Lower leg skin (tissue), 4 donors: ENCODE measurements around the gene ADGRV1. TPM values are rescaled to one million over a fixed set of nuclear protein-coding genes. Genes with fewer than 3 reads are reported as not detected.

Source experiments
- DNase-seq, 2 donors: peaks; one replicate each; pipeline ENCODE4 v3.0.0-alpha.2; 2019; ENCODE audit warnings: low spot score in 2 of 2
- H3K4me3 ChIP-seq: fragments of 200-600 bp; sonication (generic); 2 replicates; pipeline ENCODE4 v1.5.1; 2017; ENCODE audit warnings: mild to moderate bottlenecking, low read depth; ENCODE audit not compliant: poor library complexity, severe bottlenecking
- CTCF ChIP-seq, 3 donors: fragments of 450-650 bp; IDR thresholded peaks; one replicate each; pipeline ENCODE4 v1.5.1; 2016; ENCODE audit warnings: antibody characterized with exemption in 3 of 3, mild to moderate bottlenecking in 3 of 3, moderate library complexity in 2 of 3
- POLR2A ChIP-seq, 2 donors: fragments of 450-650 bp; IDR thresholded peaks; one replicate each; pipeline ENCODE4 v1.6.1; 2016 to 2017; ENCODE audit warnings: antibody characterized with exemption in 2 of 2, mild to moderate bottlenecking in 1 of 2, moderate library complexity in 1 of 2
- WGBS, 2 donors: methylation state at CpG; one replicate each; pipeline ENCODE4 v1.1.5; 2018; 5-methylcytosine and 5-hydroxymethylcytosine counted together
- intact Hi-C: fragments of 100-400 bp; cut with DNase I; formaldehyde crosslinking; loops from one replicate; pipeline ENCODE4 v1.15.0; 2023; ENCODE audit warnings: low total_unique reads
- total RNA-seq, 4 donors: library from RNA; depleted of rRNA; stranded (reverse); fragments of >200 nt; gene quantifications; one replicate each; pipeline ENCODE4 v1.1.0, GENCODE V29; 2016

The ADGRV1 gene
- total RNA-seq, 4 donors from 2014 or later, result 1.2 to 4.0 (median 2.7) TPM

- no peak for DNase-seq
- 73 to 80% methylated on average over 2 of the region's 2 CpGs for WGBS, 2 donors
- TF ChIP-seq CTCF (IDR thresholded peaks at IDR 0.05) (no peak), POLR2A (IDR thresholded peaks at IDR 0.05) (no peak)
- intact Hi-C loops, result no loop called here
- no peak overlapping the region for H3K4me3 ChIP-seq
These were observed 74.2 kb downstream of the ADGRV1 start for GRCh38 chr5:90632791-90633190.

GRCh38 chr5:90636948-90637347 is 78.4 kb downstream of the ADGRV1 start:
- intact Hi-C loops, result no loop called here
- 0 to 4% methylated on average over 1 of the region's 1 CpG for WGBS, 2 donors
- no peak for TF ChIP-seq POLR2A (IDR thresholded peaks at IDR 0.05)
- TF ChIP-seq CTCF (IDR thresholded peaks at IDR 0.05), result no peak
- H3K4me3 ChIP-seq, result no peak overlapping the region
- DNase-seq, result no peak

GRCh38 chr5:90637731-90638130 is 79.1 kb downstream of the ADGRV1 start:
- WGBS, 2 donors, result 81 to 82% methylated on average over 3 of the region's 3 CpGs
- TF ChIP-seq CTCF (IDR thresholded peaks at IDR 0.05) (no peak), POLR2A (IDR thresholded peaks at IDR 0.05) (no peak)

GRCh38 chr5:90638878-90639277 is 80.3 kb downstream of the ADGRV1 start:
- TF ChIP-seq POLR2A (IDR thresholded peaks at IDR 0.05), result no peak
- TF ChIP-seq CTCF (IDR thresholded peaks at IDR 0.05), result no peak
- H3K4me3 ChIP-seq, result no peak overlapping the region
- no peak for DNase-seq
- intact Hi-C loops, result no loop called here
- 70 to 81% methylated on average over 6 of the region's 6 CpGs for WGBS, 2 donors

More at GRCh38 chr5:90637731-90638130, 79.1 kb downstream of the ADGRV1 start:
- H3K4me3 ChIP-seq, result no peak overlapping the region
- intact Hi-C loops, result no loop called here
- no peak for DNase-seq

- H3K4me3 ChIP-seq, result no peak overlapping the region
- no peak for TF ChIP-seq CTCF (IDR thresholded peaks at IDR 0.05)
- TF ChIP-seq POLR2A (IDR thresholded peaks at IDR 0.05), result no peak
- intact Hi-C loops, result no loop called here
- WGBS, 2 donors, result 40 to 53% methylated on average over 5 of the region's 5 CpGs
- no peak for DNase-seq
These were observed 82.0 kb downstream of the ADGRV1 start for GRCh38 chr5:90640484-90641059.

- intact Hi-C loops, result no loop called here
- no peak overlapping the region for H3K4me3 ChIP-seq
- no peak for TF ChIP-seq POLR2A (IDR thresholded peaks at IDR 0.05)
- TF ChIP-seq CTCF (IDR thresholded peaks at IDR 0.05), result no peak
- 44 to 48% methylated on average over 3 of the region's 3 CpGs for WGBS, 2 donors
- DNase-seq, result no peak
These were observed 82.9 kb downstream of the ADGRV1 start for GRCh38 chr5:90641528-90641927.
